Measurements from ENCODE around the gene UBE2J1. TPM values are rescaled to one million over a fixed set of nuclear protein-coding genes. Genes with fewer than 3 reads are reported as not detected.
A peak's percentile ranks its signal among the peaks of the same experiment; 100 is the strongest.
"Not testable (repeated sequence)": the region's sequence is repeated elsewhere in the genome, so short reads cannot be mapped to it uniquely, and the experiment has no call there.

The UBE2J1 gene
- total RNA-seq, result 58.7 TPM
- polyA plus RNA-seq, result 26.4 TPM

- Histone ChIP-seq H3K4me3 (ENCODE audit: low read depth, low read length) (peak within 1 kb of the TSS; percentile 77), H3K4me1 (ENCODE audit: insufficient read depth) (no peaks in the 10 kb centered on the region), H3K27ac (ENCODE audit: low read depth) (peak within 1 kb of the TSS; percentile 98), H3K36me3 (ENCODE audit: insufficient read depth) (no peaks in the 10 kb centered on the region)
- under 1% methylated on average over 102 of the region's 102 CpGs for WGBS
- no peak for DNase-seq (ENCODE audit: extremely low spot score)
These were observed at the start of gene UBE2J1 for GRCh38 chr6:89352278-89353117. TSS of gene UBE2J1 (minus strand) at chr6:89352722. CDS start at chr6:89352569, 153 bp downstream.

GRCh38 chr6:89400912-89401399, 48.4 kb upstream of the UBE2J1 start:
- H3K27ac ChIP-seq (ENCODE audit: low read depth), result no peak overlapping the region
- H3K4me3 ChIP-seq (ENCODE audit: low read depth, low read length), result no peak overlapping the region
- no peaks in the 10 kb centered on the region for H3K4me1 ChIP-seq (ENCODE audit: insufficient read depth)
- WGBS, result 75% methylated on average over 6 of the region's 6 CpGs
- no peaks in the 10 kb centered on the region for H3K36me3 ChIP-seq (ENCODE audit: insufficient read depth)
- no peak for DNase-seq (ENCODE audit: extremely low spot score)

GRCh38 chr6:89400050-89400449, 47.5 kb upstream of the UBE2J1 start:
- WGBS, result 96% methylated on average over 3 of the region's 3 CpGs
- DNase-seq (ENCODE audit: extremely low spot score), result no peak
- Histone ChIP-seq H3K4me3 (ENCODE audit: low read depth, low read length) (no peak overlapping the region), H3K36me3 (ENCODE audit: insufficient read depth) (no peaks in the 10 kb centered on the region), H3K27ac (ENCODE audit: low read depth) (no peak overlapping the region), H3K4me1 (ENCODE audit: insufficient read depth) (no peaks in the 10 kb centered on the region)

- DNase-seq (ENCODE audit: extremely low spot score), result no peak
- WGBS, result 82% methylated on average over 7 of the region's 7 CpGs
- no peaks in the 10 kb centered on the region for H3K36me3 ChIP-seq (ENCODE audit: insufficient read depth)
- no peak overlapping the region for H3K4me3 ChIP-seq (ENCODE audit: low read depth, low read length)
- no peak overlapping the region for H3K27ac ChIP-seq (ENCODE audit: low read depth)
- no peaks in the 10 kb centered on the region for H3K4me1 ChIP-seq (ENCODE audit: insufficient read depth)
These were observed 46.4 kb upstream of the UBE2J1 start for GRCh38 chr6:89398762-89399525.

- H3K4me3 ChIP-seq (ENCODE audit: low read depth, low read length); H3K4me1 ChIP-seq (ENCODE audit: insufficient read depth); H3K36me3 ChIP-seq (ENCODE audit: insufficient read depth); DNase-seq (ENCODE audit: extremely low spot score); H3K27ac ChIP-seq (ENCODE audit: low read depth): not testable (repeated sequence)
- 81% methylated on average over 4 of the region's 4 CpGs for WGBS
These were observed 45.4 kb upstream of the UBE2J1 start for GRCh38 chr6:89397884-89398283.

- 92% methylated on average over 1 of the region's 1 CpG for WGBS
- H3K36me3 ChIP-seq (ENCODE audit: insufficient read depth), result no peaks in the 10 kb centered on the region
- no peak overlapping the region for H3K27ac ChIP-seq (ENCODE audit: low read depth)
- no peak overlapping the region for H3K4me3 ChIP-seq (ENCODE audit: low read depth, low read length)
- H3K4me1 ChIP-seq (ENCODE audit: insufficient read depth), result no peaks in the 10 kb centered on the region
- DNase-seq (ENCODE audit: extremely low spot score), result no peak
These were observed 41.1 kb upstream of the UBE2J1 start for GRCh38 chr6:89393659-89394058.

GRCh38 chr6:89392823-89393222, 40.3 kb upstream of the UBE2J1 start:
- Histone ChIP-seq H3K4me3 (ENCODE audit: low read depth, low read length) (no peak overlapping the region), H3K4me1 (ENCODE audit: insufficient read depth) (no peaks in the 10 kb centered on the region), H3K36me3 (ENCODE audit: insufficient read depth) (no peaks in the 10 kb centered on the region), H3K27ac (ENCODE audit: low read depth) (no peak overlapping the region)
- no peak for DNase-seq (ENCODE audit: extremely low spot score)

GRCh38 chr6:89388846-89389245, 36.3 kb upstream of the UBE2J1 start:
- Histone ChIP-seq H3K4me3 (ENCODE audit: low read depth, low read length) (no peak overlapping the region), H3K4me1 (ENCODE audit: insufficient read depth) (peaks cover 1% of the 10 kb centered on the region), H3K36me3 (ENCODE audit: insufficient read depth) (no peaks in the 10 kb centered on the region), H3K27ac (ENCODE audit: low read depth) (no peak overlapping the region)
- WGBS, result 90% methylated on average over 6 of the region's 6 CpGs
- DNase-seq (ENCODE audit: extremely low spot score), result no peak

- H3K27ac ChIP-seq (ENCODE audit: low read depth), result no peak overlapping the region
- H3K4me1 ChIP-seq (ENCODE audit: insufficient read depth), result peaks cover 1% of the 10 kb centered on the region
- 91% methylated on average over 9 of the region's 9 CpGs for WGBS
- DNase-seq (ENCODE audit: extremely low spot score), result no peak
- no peak overlapping the region for H3K4me3 ChIP-seq (ENCODE audit: low read depth, low read length)
- no peaks in the 10 kb centered on the region for H3K36me3 ChIP-seq (ENCODE audit: insufficient read depth)
These were observed 35.1 kb upstream of the UBE2J1 start for GRCh38 chr6:89387516-89388201.

GRCh38 chr6:89386917-89387491, 34.5 kb upstream of the UBE2J1 start:
- H3K4me3 ChIP-seq (ENCODE audit: low read depth, low read length), result no peak overlapping the region
- H3K4me1 ChIP-seq (ENCODE audit: insufficient read depth), result peaks cover 1% of the 10 kb centered on the region
- 95% methylated on average over 6 of the region's 6 CpGs for WGBS
- no peak for DNase-seq (ENCODE audit: extremely low spot score)
- no peaks in the 10 kb centered on the region for H3K36me3 ChIP-seq (ENCODE audit: insufficient read depth)
- H3K27ac ChIP-seq (ENCODE audit: low read depth), result no peak overlapping the region

GRCh38 chr6:89385846-89386245, 33.3 kb upstream of the UBE2J1 start:
- H3K36me3 ChIP-seq (ENCODE audit: insufficient read depth), result no peaks in the 10 kb centered on the region
- WGBS, result 88% methylated on average over 7 of the region's 7 CpGs
- H3K4me3 ChIP-seq (ENCODE audit: low read depth, low read length), result no peak overlapping the region
- H3K4me1 ChIP-seq (ENCODE audit: insufficient read depth), result peaks cover 1% of the 10 kb centered on the region
- DNase-seq (ENCODE audit: extremely low spot score), result no peak
- H3K27ac ChIP-seq (ENCODE audit: low read depth), result no peak overlapping the region

GRCh38 chr6:89385156-89385667, 32.7 kb upstream of the UBE2J1 start:
- Histone ChIP-seq H3K4me3 (ENCODE audit: low read depth, low read length) (no peak overlapping the region), H3K36me3 (ENCODE audit: insufficient read depth) (no peaks in the 10 kb centered on the region), H3K4me1 (ENCODE audit: insufficient read depth) (peaks cover 1% of the 10 kb centered on the region), H3K27ac (ENCODE audit: low read depth) (no peak overlapping the region)
- no peak for DNase-seq (ENCODE audit: extremely low spot score)
- WGBS, result 40% methylated on average over 5 of the region's 5 CpGs

GRCh38 chr6:89381031-89381430, 28.5 kb upstream of the UBE2J1 start:
- WGBS, result 86% methylated on average over 2 of the region's 2 CpGs

More at GRCh38 chr6:89381031-89381430, 28.5 kb upstream of the UBE2J1 start:
- DNase-seq (ENCODE audit: extremely low spot score), result no peak
- H3K36me3 ChIP-seq (ENCODE audit: insufficient read depth), result no peaks in the 10 kb centered on the region
- H3K4me1 ChIP-seq (ENCODE audit: insufficient read depth), result peaks cover 1% of the 10 kb centered on the region
- no peak overlapping the region for H3K27ac ChIP-seq (ENCODE audit: low read depth)
- no peak overlapping the region for H3K4me3 ChIP-seq (ENCODE audit: low read depth, low read length)

Data from urinary bladder (tissue), 4 donors.